Panc1 (cell line): ENCODE data around the gene SEMA4D. TPM values are rescaled to one million over a fixed set of nuclear protein-coding genes. Genes with fewer than 3 reads are reported as not detected.

Experiments
- ATAC-seq: fragments of 200-7000 bp; cut with Tn5 transposase; 2 replicates; pipeline ENCODE4 v1.9.1; 2020; ENCODE audit warnings: mild to moderate bottlenecking, moderate library complexity
- BruUV-seq: library from RNA; stranded (reverse); fragments of 400-500 nt; replicated peaks from 2 replicates; lab custom pipeline; 2021; lab: Mats Ljungman, UMichigan
- CTCF ChIA-PET: fragments of 300-600 bp; sonication (Branson Sonifier 250); formaldehyde crosslinking; loops from one replicate; lab custom pipeline; 2022; ENCODE audit warnings: antibody characterized with exemption; lab: Charles Lee
- POLR2A ChIA-PET: fragments of 300-600 bp; sonication (Branson Sonifier 250); formaldehyde crosslinking; loops from one replicate; lab custom pipeline; 2022; ENCODE audit warnings: antibody characterized with exemption; lab: Charles Lee
- DNase-seq: peaks from one replicate; pipeline ENCODE4 v3.0.0-alpha.2; 2010; ENCODE audit warnings: low read depth, low spot score
- H3K27ac ChIP-seq: 2 replicates; pipeline ENCODE4 v1.5.1; 2011; ENCODE audit warnings: mild to moderate bottlenecking, low read length, inconsistent platforms
- H3K27me3 ChIP-seq: fragments of 200-500 bp; sonication (Bioruptor generic); 2 replicates; pipeline ENCODE4 v1.6.0; 2014; ENCODE audit warnings: low read length, inconsistent platforms; ENCODE audit not compliant: control insufficient read depth, insufficient read depth
- H3K36me3 ChIP-seq: fragments of 200-500 bp; sonication (Bioruptor generic); 2 replicates; pipeline ENCODE4 v1.5.1; 2014; ENCODE audit warnings: inconsistent platforms, mild to moderate bottlenecking, low read length, moderate library complexity; ENCODE audit not compliant: control insufficient read depth, insufficient read depth
- H3K4me1 ChIP-seq: 2 replicates; pipeline ENCODE4 v1.5.1; 2011; ENCODE audit warnings: inconsistent platforms, mild to moderate bottlenecking, low read length, moderate library complexity; ENCODE audit not compliant: control insufficient read depth, insufficient read depth
- H3K4me3 ChIP-seq, 2 experiments: 2 replicates each; pipeline ENCODE4 v1.5.1; 2011 to 2012; ENCODE audit warnings: low read depth in 2 of 2, low read length in 2 of 2, mild to moderate bottlenecking in 2 of 2, inconsistent platforms in 1 of 2, moderate library complexity in 1 of 2
- H3K9me3 ChIP-seq: fragments of 200-500 bp; sonication (Bioruptor generic); 2 replicates; pipeline ENCODE4 v1.5.1; 2014; ENCODE audit warnings: low read depth, mild to moderate bottlenecking, inconsistent platforms, low read length, moderate library complexity; ENCODE audit not compliant: control insufficient read depth, insufficient read depth
- POLR2AphosphoS5 ChIP-seq: IDR thresholded peaks from 2 replicates; pipeline ENCODE4 v1.6.1; 2012; ENCODE audit warnings: mild to moderate bottlenecking, low read depth, low read length, moderate library complexity
- SIN3A ChIP-seq: IDR thresholded peaks from 2 replicates; pipeline ENCODE4 v1.6.1; 2012; ENCODE audit warnings: low read depth, mild to moderate bottlenecking, low read length, moderate library complexity, borderline replicate concordance; ENCODE audit not compliant: insufficient read depth
- TCF7L2 ChIP-seq: IDR thresholded peaks from 2 replicates; pipeline ENCODE4 v1.6.1; 2011; ENCODE audit warnings: mild to moderate bottlenecking, low read depth, low read length, inconsistent platforms
- in situ Hi-C: cut with HindIII; loops from 2 replicates; pipeline ENCODE4 v1.10.0; 2016; ENCODE audit warnings: low sequenced_read_pairs, low pct_unique_long_range_greater_than_20kb
- intact Hi-C: fragments of 100-400 bp; cut with micrococcal nuclease; formaldehyde crosslinking; loops from one replicate; pipeline ENCODE4 v1.10.0; 2022; ENCODE audit not compliant: unreplicated experiment
- total RNA-seq: library from RNA; stranded (reverse); gene quantifications from one replicate; pipeline ENCODE4 v1.2.1, GENCODE V29; 2021; ENCODE audit not compliant: unreplicated experiment
- TF ChIP-seq, protein P1 (sequence below): fragments of 450-650 bp; IDR thresholded peaks from 2 replicates; pipeline ENCODE4 v1.5.1; 2017; ENCODE audit warnings: mild to moderate bottlenecking
- TF ChIP-seq, protein P2 (sequence below), 2 experiments: IDR thresholded peaks; 2 replicates each; pipeline ENCODE4 v1.6.1; 2011 to 2012; ENCODE audit warnings: low read depth in 2 of 2, control low read depth in 1 of 2, low read length in 1 of 2, mild to moderate bottlenecking in 1 of 2, moderate library complexity in 1 of 2; ENCODE audit not compliant: insufficient read depth in 1 of 2

SEMA4D gene
- total RNA-seq, 1 experiment from 2014 or later: 6.5 TPM

DNA sequence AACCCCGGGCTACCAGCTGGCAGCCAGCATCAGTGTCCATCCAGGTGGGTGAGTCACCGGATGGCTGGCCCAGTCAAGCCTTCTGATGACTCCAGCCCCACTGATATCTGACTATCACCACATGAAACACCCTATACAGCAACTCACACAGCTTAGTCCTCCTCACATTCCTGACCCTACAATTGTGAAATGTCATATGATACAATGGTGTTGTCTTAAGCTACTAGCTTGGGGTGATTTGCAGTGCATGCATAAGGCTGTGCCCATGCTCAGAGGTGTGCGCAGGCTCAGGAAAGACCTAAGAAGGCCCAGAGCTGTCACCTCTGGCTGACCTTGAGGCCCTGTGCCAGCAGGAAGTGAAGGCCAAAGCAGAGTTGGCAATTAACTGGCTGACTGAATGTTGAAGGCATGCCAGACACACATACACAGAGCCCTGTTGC lies 21.5 kb upstream of the SEMA4D start:
- CTCF ChIA-PET: no interaction called here
- in situ Hi-C loops: no loop called here

DNA sequence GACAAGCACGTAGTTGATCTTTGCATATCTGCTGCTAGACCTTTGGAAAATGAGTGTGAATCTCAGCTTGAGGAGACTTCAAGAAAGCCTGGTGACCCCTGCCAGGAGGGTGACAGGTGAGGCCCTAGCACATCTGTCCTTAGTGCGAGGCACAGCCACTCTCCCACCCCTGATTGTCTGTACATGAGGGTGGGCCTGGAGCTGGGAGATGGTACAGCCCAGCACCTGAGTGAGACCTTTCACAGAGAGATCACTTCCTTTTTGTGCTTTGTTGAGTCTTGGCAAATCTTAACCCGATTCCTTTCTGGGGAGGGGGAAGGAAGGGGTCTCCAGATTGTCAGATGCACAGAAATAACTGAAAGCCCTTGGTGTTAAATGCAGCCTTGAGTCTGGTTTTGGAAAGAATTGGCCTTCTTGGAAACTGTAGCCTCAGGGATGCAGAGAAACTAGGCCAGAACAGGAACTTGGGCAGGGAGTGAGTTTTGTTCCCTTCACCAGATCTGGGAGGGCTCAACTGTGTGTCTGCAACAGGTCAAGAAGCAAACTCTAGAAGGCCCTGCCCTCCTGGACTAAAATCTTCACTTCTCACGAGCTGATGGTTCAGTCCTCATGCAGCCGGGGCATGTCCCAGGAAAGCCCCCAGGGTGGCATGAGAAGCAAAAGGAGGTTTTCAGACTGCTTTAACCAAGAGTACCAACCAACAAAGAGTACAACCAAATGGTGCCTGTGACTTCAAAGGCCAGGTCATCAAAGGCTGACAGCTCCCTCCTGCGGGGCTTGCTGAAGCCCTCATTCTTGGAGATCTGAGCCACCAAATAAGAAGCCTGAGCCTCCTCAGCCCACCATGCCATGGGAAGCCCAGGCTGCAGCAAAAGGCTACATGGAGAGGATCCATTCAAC lies 20.8 kb upstream of the SEMA4D start:
- Histone ChIP-seq H3K9me3 (no peaks in the 10 kb centered on the region), H3K4me1 (no peaks in the 10 kb centered on the region), H3K27me3 (no peaks in the 10 kb centered on the region), H3K27ac (no peak overlapping the region), H3K36me3 (no peaks in the 10 kb centered on the region), H3K4me3 (no peak overlapping the region)
- POLR2A ChIA-PET: no interaction called here
- DNase-seq (no peak), ATAC-seq (no peak)
- intact Hi-C loops (no loop called here), in situ Hi-C loops (no loop called here)
- CTCF ChIA-PET: no interaction called here
- TF ChIP-seq POLR2AphosphoS5 (no peak), SIN3A (no peak), TCF7L2 (no peak)
- TF ChIP-seq, protein P1, sequence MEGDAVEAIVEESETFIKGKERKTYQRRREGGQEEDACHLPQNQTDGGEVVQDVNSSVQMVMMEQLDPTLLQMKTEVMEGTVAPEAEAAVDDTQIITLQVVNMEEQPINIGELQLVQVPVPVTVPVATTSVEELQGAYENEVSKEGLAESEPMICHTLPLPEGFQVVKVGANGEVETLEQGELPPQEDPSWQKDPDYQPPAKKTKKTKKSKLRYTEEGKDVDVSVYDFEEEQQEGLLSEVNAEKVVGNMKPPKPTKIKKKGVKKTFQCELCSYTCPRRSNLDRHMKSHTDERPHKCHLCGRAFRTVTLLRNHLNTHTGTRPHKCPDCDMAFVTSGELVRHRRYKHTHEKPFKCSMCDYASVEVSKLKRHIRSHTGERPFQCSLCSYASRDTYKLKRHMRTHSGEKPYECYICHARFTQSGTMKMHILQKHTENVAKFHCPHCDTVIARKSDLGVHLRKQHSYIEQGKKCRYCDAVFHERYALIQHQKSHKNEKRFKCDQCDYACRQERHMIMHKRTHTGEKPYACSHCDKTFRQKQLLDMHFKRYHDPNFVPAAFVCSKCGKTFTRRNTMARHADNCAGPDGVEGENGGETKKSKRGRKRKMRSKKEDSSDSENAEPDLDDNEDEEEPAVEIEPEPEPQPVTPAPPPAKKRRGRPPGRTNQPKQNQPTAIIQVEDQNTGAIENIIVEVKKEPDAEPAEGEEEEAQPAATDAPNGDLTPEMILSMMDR: no peak
- TF ChIP-seq, protein P2, sequence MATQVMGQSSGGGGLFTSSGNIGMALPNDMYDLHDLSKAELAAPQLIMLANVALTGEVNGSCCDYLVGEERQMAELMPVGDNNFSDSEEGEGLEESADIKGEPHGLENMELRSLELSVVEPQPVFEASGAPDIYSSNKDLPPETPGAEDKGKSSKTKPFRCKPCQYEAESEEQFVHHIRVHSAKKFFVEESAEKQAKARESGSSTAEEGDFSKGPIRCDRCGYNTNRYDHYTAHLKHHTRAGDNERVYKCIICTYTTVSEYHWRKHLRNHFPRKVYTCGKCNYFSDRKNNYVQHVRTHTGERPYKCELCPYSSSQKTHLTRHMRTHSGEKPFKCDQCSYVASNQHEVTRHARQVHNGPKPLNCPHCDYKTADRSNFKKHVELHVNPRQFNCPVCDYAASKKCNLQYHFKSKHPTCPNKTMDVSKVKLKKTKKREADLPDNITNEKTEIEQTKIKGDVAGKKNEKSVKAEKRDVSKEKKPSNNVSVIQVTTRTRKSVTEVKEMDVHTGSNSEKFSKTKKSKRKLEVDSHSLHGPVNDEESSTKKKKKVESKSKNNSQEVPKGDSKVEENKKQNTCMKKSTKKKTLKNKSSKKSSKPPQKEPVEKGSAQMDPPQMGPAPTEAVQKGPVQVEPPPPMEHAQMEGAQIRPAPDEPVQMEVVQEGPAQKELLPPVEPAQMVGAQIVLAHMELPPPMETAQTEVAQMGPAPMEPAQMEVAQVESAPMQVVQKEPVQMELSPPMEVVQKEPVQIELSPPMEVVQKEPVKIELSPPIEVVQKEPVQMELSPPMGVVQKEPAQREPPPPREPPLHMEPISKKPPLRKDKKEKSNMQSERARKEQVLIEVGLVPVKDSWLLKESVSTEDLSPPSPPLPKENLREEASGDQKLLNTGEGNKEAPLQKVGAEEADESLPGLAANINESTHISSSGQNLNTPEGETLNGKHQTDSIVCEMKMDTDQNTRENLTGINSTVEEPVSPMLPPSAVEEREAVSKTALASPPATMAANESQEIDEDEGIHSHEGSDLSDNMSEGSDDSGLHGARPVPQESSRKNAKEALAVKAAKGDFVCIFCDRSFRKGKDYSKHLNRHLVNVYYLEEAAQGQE (IDR thresholded peaks at IDR 0.05; ENCODE audit: insufficient read depth in 1 of 2, low read depth in 2 of 2, low read length in 1 of 2): no peak
- no TSS peak for BruUV-seq

More for the DNA sequence above, 21.5 kb upstream of the SEMA4D start:
- intact Hi-C loops: no loop called here
- H3K27me3 ChIP-seq: no peaks in the 10 kb centered on the region
- POLR2A ChIA-PET: no interaction called here
- H3K4me3 ChIP-seq: no peak overlapping the region
- no TSS peak for BruUV-seq
- H3K4me1 ChIP-seq: no peaks in the 10 kb centered on the region
- TF ChIP-seq POLR2AphosphoS5 (no peak), TCF7L2 (no peak), SIN3A (no peak)
- TF ChIP-seq, protein P2 (IDR thresholded peaks at IDR 0.05; ENCODE audit: insufficient read depth in 1 of 2, low read depth in 2 of 2, low read length in 1 of 2): no peak
- TF ChIP-seq, protein P1: no peak
- DNase-seq: no peak
- H3K36me3 ChIP-seq: no peaks in the 10 kb centered on the region
- ATAC-seq: no peak
- H3K27ac ChIP-seq: no peak overlapping the region
- no peaks in the 10 kb centered on the region for H3K9me3 ChIP-seq
